Measurements from ENCODE around the gene TRIP12.
"Not testable (repeated sequence)": the region's sequence is repeated elsewhere in the genome, so short reads cannot be mapped to it uniquely, and the experiment has no call there.

Gene TRIP12

GRCh38 chr2:229794636-229795035, 127.2 kb downstream of the TRIP12 start:
- Histone ChIP-seq H3K27ac (ENCODE audit: extremely low read depth, low read depth, low read length) (no peak overlapping the region), H3K4me3 (ENCODE audit: low read depth, low read length) (no peak overlapping the region), H3K4me1 (ENCODE audit: control insufficient read depth, insufficient read depth, low read length) (no peaks in the 10 kb centered on the region), H3K36me3 (ENCODE audit: control insufficient read depth in 2 of 2, insufficient read depth in 1 of 2, low read length in 2 of 2) (peaks cover 76 to 91% of the 10 kb centered on the region in 2 experiments), H3K9me3 (ENCODE audit: control insufficient read depth, insufficient read depth, low read depth, low read length) (no peaks in the 10 kb centered on the region)
- CTCF ChIA-PET, result no interaction called here
- no peak for TF ChIP-seq MZF1 (tag by site-specific recombination; IDR thresholded peaks at IDR 0.05; ENCODE audit: borderline replicate concordance)
- no peak for TF ChIP-seq ZSCAN5A (tag by site-specific recombination; IDR thresholded peaks at IDR 0.05)
- TF ChIP-seq ZNF157 (tag by site-specific recombination; IDR thresholded peaks at IDR 0.05), result no peak
- no peak for TF ChIP-seq ZEB2 (tag by site-specific recombination; IDR thresholded peaks at IDR 0.05)
- TF ChIP-seq TCF7L2 (IDR thresholded peaks at IDR 0.05; ENCODE audit: borderline replicate concordance, low read depth, low read length), result no peak
- no peak for TF ChIP-seq ZNF580 (tag by site-specific recombination; IDR thresholded peaks at IDR 0.05)
- no peak for TF ChIP-seq ZFP69B (tag by site-specific recombination; IDR thresholded peaks at IDR 0.05)
- TF ChIP-seq GLIS1 (tag by site-specific recombination; IDR thresholded peaks at IDR 0.05), result no peak
- TF ChIP-seq ZSCAN30 (tag by site-specific recombination; IDR thresholded peaks at IDR 0.05), result no peak
- TF ChIP-seq ZNF707 (tag by site-specific recombination; IDR thresholded peaks at IDR 0.05), result no peak
- TF ChIP-seq ZNF560 (tag by site-specific recombination; IDR thresholded peaks at IDR 0.05; ENCODE audit: borderline replicate concordance), result no peak
- no peak for TF ChIP-seq KLF17 (tag by site-specific recombination; IDR thresholded peaks at IDR 0.05)
- no peak for TF ChIP-seq ZNF624 (tag by site-specific recombination; IDR thresholded peaks at IDR 0.05)
- no peak for TF ChIP-seq ZNF350 (tag by site-specific recombination; IDR thresholded peaks at IDR 0.05)
- POLR2A ChIA-PET, result no interaction called here

GRCh38 chr2:229786289-229786688, 135.5 kb downstream of the TRIP12 start:
- H3K4me1 ChIP-seq (ENCODE audit: control insufficient read depth, insufficient read depth, low read length); H3K27ac ChIP-seq (ENCODE audit: extremely low read depth, low read depth, low read length); H3K9me3 ChIP-seq (ENCODE audit: control insufficient read depth, insufficient read depth, low read depth, low read length); H3K4me3 ChIP-seq (ENCODE audit: low read depth, low read length); POLR2A ChIA-PET: not testable (repeated sequence)
- CTCF ChIA-PET, result interaction anchor here (1.3 kb wide), 1 partner anchor 15 kb away, joined by 7 read pairs; no protein-coding TSS in a partner anchor
- peaks cover 41 to 80% of the 10 kb centered on the region in 2 experiments for H3K36me3 ChIP-seq (ENCODE audit: control insufficient read depth in 2 of 2, insufficient read depth in 1 of 2, low read length in 2 of 2)
- TF ChIP-seq ZNF362 (tag by site-specific recombination; IDR thresholded peaks at IDR 0.05), result 0 out of 2 replicates have a peak, but pooled peaks have one; percentile 66

- peaks cover 26 to 78% of the 10 kb centered on the region in 2 experiments for H3K36me3 ChIP-seq (ENCODE audit: control insufficient read depth in 2 of 2, insufficient read depth in 1 of 2, low read length in 2 of 2)
- H3K4me1 ChIP-seq (ENCODE audit: control insufficient read depth, insufficient read depth, low read length), result no peaks in the 10 kb centered on the region
- TF ChIP-seq ZNF239 (tag by site-specific recombination; IDR thresholded peaks at IDR 0.05) (no peak), KLF10 (tag by site-specific recombination; IDR thresholded peaks at IDR 0.05) (no peak), ZNF362 (tag by site-specific recombination; IDR thresholded peaks at IDR 0.05) (no peak), ZNF16 (tag by site-specific recombination; IDR thresholded peaks at IDR 0.05; ENCODE audit: low read depth) (no peak), ZNF544 (tag by site-specific recombination; IDR thresholded peaks at IDR 0.05) (no peak), ZNF610 (tag by site-specific recombination; IDR thresholded peaks at IDR 0.05; ENCODE audit: borderline replicate concordance) (no peak), ZNF19 (tag by site-specific recombination; IDR thresholded peaks at IDR 0.05; ENCODE audit: low read depth) (no peak), ZNF24 (tag by site-specific recombination; IDR thresholded peaks at IDR 0.05) (no peak), GFI1B (tag by site-specific recombination; IDR thresholded peaks at IDR 0.05) (no peak)
- ChIA-PET CTCF (no interaction called here), POLR2A (no interaction called here)
- no peaks in the 10 kb centered on the region for H3K9me3 ChIP-seq (ENCODE audit: control insufficient read depth, insufficient read depth, low read depth, low read length)
- no peak overlapping the region for H3K4me3 ChIP-seq (ENCODE audit: low read depth, low read length)
- H3K27ac ChIP-seq (ENCODE audit: extremely low read depth, low read depth, low read length), result no peak overlapping the region
Measured at GRCh38 chr2:229784791-229785190, 137.0 kb downstream of the TRIP12 start.
